NT2/D1 (cell line): ENCODE measurements around the gene PCP2.

ENCODE experiments used
- SUZ12 ChIP-seq: IDR thresholded peaks from 2 replicates; pipeline ENCODE4 v1.6.1; 2011; ENCODE audit not compliant: insufficient read length, insufficient read depth; ENCODE audit errors: extremely low read depth
- YY1 ChIP-seq: IDR thresholded peaks from 2 replicates; pipeline ENCODE4 v1.6.1; 2011; ENCODE audit not compliant: insufficient read length, insufficient read depth
- ZNF274 ChIP-seq: IDR thresholded peaks from 2 replicates; pipeline ENCODE4 v1.6.1; 2011; ENCODE audit warnings: mild to moderate bottlenecking, low read depth, low read length

- TF ChIP-seq YY1 (no peak), SUZ12 (no peak), ZNF274 (no peak)
Measured at GRCh38 chr19:7623725-7624603, 9.6 kb downstream of the PCP2 start.
